HEK293 (cell line): ENCODE data around the gene DIP2C.

ENCODE experiments used
- ATF2 ChIP-seq: fragments of 450-650 bp; formaldehyde crosslinking; IDR thresholded peaks from 2 replicates; pipeline ENCODE4 v1.5.1; 2016; ENCODE audit warnings: missing biosample characterization, missing genetic modification characterization, low read depth
- CTCF ChIP-seq: fragments of 450-650 bp; formaldehyde crosslinking; IDR thresholded peaks from 2 replicates; pipeline ENCODE4 v1.5.1; 2016; ENCODE audit warnings: missing biosample characterization, missing genetic modification characterization
- KLF9 ChIP-seq: fragments of 450-650 bp; formaldehyde crosslinking; IDR thresholded peaks from 2 replicates; pipeline ENCODE4 v1.5.1; 2016; ENCODE audit warnings: missing biosample characterization, missing genetic modification characterization, low read depth
- SP2 ChIP-seq: fragments of 450-650 bp; formaldehyde crosslinking; IDR thresholded peaks from 2 replicates; pipeline ENCODE4 v1.5.1; 2016; ENCODE audit warnings: missing biosample characterization, missing genetic modification characterization
- TCF7L2 ChIP-seq: IDR thresholded peaks from 2 replicates; pipeline ENCODE4 v1.6.1; 2011; ENCODE audit warnings: low read depth, mild to moderate bottlenecking, inconsistent platforms, low read length, moderate library complexity, borderline replicate concordance
- ZBTB1 ChIP-seq: fragments of 450-650 bp; formaldehyde crosslinking; IDR thresholded peaks from 2 replicates; pipeline ENCODE4 v1.5.1; 2016; ENCODE audit warnings: missing biosample characterization, missing genetic modification characterization
- ZNF280D ChIP-seq: fragments of 450-650 bp; formaldehyde crosslinking; IDR thresholded peaks from 2 replicates; pipeline ENCODE4 v1.5.1; 2016; ENCODE audit warnings: missing biosample characterization, missing genetic modification characterization
- ZNF792 ChIP-seq: fragments of 450-650 bp; formaldehyde crosslinking; IDR thresholded peaks from 2 replicates; pipeline ENCODE4 v1.5.1; 2016; ENCODE audit warnings: missing biosample characterization, missing genetic modification characterization

- TF ChIP-seq CTCF (tag by site-specific recombination) (no peak), ZNF792 (tag by site-specific recombination) (no peak), TCF7L2 (no peak), ATF2 (tag by site-specific recombination) (no peak), ZBTB1 (tag by site-specific recombination) (no peak), SP2 (tag by site-specific recombination) (no peak), ZNF280D (no peak), KLF9 (tag by site-specific recombination) (no peak)
Measured at GRCh38 chr10:535051-535450, 154.4 kb downstream of the DIP2C start.
